NCI-H1436 (cell line): ENCODE results near the gene HPS3.

Source experiments
- DNase-seq: peaks from one replicate; lab custom pipeline; 2025; lab: John Stamatoyannopoulos, UW

HPS3 gene

DNA sequence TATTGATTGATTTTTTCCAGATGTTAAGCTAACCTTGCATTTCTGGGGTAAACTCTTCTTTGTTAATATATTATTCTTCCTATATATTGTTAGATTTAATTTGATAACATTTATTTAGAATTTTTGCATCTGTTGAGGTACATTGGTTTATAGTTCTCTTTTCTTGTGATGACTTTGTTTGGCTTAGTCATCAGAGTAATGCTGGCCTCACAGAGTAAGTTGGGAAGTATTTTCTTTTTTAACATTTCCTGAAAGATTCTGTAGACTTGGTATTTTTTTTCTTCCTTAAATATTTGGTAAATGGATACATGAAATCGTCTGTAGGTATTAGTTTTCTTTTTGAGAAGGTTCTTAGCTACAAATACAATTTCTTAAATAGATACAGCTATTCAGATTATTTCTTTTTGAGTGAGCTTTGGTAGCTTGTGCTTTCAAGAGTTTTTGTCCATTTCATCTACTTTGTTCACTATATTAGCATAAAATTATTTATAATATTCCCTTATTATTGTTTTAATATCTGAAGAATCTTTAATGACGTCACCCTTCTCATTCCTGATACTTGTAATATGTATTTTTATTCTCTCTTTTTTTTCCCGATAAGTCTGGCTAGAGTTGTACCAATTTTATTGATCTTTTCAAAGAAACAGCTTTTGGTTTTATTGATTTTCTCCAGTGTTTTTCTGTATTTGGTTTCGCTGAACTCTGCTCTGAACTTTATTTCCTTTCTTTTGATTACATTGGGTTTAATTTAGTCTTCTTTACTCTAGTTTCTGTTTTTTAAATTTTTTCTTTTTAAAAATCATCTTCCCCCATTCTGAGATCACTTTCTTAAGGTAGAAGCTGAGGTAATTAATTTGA, 6.5 kb upstream of the HPS3 start:
- no peak for DNase-seq

GRCh38 chr3:149128821-149129220, 617 bp upstream of the HPS3 start:
- DNase-seq: no peak

DNA sequence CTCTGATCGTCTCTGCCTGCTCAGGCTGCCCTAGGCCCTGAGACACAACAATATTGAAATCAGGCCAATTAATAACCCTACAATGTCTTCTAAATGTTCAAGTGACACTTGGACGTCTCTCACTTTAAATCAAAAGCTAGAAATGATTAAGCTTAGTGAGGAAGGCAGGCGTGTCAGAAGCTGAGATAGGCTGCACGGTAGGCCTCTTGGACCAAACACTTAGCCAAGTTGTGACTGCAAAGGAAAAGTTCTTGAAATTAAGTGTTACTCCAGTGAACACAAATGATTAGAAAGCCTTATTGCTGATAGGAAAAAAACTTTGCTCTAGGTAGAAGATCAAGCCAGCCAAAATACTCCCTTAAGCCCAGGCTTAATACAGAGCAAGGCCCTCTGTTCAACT, 2.2 kb downstream of the HPS3 start:
- DNase-seq: no peak

DNA sequence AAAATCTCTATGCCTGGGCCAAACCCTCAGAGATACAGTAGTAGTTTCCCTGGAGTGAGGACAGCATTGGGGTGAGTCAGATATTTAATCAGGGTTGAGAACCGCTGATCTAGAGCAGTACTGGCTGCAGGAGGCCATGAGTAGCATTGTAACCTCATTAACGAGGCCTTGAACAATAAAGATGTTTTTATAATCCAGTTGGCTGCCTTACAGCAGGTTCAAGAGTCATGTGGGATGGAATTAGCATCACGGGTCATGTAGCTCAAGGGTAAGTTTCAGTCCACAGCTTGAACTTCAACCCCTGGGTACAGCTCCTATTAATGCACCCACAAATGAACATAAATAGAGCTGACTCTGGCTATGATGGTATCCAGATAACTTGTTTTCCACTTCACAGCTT, 5.1 kb downstream of the HPS3 start:
- DNase-seq: no peak

- DNase-seq: no peak
Observed at GRCh38 chr3:149142682-149143081, 13.2 kb downstream of the HPS3 start.

GRCh38 chr3:149145356-149145755, 15.9 kb downstream of the HPS3 start:
- DNase-seq: no peak

DNA sequence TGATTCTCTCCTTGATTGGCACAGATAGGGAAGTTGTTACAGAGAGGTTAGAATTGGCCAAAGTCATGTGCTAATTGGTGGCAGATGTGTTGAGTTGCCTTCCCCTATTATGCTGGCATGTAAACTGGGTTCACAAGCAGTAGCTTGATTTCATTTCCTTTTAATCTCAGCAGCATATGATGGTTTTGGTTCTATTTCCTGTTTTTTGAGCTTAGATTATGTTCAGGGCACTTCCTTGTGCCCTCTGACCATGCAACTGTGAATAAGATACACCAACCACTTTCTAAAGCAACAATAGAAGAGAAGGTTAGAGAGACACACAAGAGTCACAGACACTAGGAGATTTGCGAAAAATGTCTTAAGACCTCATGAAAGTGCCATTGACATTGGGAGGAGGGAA, 16.5 kb downstream of the HPS3 start:
- DNase-seq: no peak

GRCh38 chr3:149150436-149150835, 21.0 kb downstream of the HPS3 start:
- no peak for DNase-seq

- no peak for DNase-seq
Observed at GRCh38 chr3:149151843-149152242, 22.4 kb downstream of the HPS3 start.

DNA sequence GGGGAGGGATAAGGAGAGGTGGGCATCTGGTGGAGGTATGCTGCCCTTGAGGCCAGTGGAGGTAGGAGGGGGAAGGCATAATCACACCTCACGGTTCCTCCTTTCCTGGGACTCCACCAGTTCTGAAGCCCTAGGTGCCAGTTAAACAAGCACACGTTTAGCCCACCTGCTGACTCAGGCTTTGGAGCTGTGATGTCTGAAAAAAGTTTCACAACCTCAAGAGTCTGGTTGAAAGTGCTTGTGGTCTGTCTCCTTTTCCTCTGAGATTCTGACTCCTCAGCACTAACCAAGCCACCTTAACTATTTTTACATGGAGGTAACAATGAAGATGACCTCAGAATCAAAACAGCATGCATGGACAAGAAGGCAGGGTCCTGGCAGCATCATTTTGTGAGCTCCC, 23.0 kb downstream of the HPS3 start:
- no peak for DNase-seq

DNA sequence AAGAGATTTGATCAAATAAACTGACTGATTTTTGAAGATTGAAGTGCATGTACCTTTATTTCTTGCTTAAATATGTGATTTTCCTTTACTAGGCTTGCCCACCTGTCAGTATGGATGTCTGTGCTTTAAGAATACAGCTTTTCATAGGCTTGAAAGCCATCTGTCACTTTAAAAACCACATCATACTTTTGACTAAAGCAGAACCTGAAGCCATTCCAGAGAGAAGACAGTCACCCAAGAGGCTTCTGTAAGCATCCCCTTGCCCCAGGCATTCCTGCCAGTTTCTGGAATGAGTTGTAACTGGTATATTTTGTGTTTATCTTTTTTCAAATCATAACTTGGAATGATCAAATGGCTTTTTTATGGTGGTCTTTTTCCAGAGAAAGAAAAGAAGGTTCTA, 24.0 kb downstream of the HPS3 start:
- no peak for DNase-seq

DNA sequence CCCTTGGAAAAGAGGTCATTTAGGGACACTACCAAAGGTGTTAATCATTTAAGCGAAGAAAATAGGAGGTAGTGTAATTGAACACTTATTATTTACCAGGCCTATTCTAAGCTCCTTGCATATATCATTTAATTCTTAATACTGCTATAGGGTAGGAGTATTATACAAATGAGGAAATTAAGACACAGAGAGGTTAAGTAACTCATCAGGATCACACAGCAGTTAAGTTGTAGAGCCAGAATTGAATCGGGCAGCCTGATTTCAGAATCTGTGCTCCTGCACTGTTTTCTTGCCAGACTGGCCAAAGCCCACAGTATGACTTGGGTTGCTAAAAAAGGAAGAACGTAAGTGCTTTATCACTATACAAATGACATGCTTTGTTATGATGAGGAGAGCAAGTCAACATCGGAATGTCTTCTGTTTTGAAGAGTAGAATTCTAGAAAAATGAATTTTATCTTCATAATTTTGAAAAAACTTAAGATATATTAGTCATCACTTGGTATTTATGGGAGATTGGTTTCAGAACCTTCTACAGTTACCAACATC, 31.4 kb downstream of the HPS3 start:
- no peak for DNase-seq

DNA sequence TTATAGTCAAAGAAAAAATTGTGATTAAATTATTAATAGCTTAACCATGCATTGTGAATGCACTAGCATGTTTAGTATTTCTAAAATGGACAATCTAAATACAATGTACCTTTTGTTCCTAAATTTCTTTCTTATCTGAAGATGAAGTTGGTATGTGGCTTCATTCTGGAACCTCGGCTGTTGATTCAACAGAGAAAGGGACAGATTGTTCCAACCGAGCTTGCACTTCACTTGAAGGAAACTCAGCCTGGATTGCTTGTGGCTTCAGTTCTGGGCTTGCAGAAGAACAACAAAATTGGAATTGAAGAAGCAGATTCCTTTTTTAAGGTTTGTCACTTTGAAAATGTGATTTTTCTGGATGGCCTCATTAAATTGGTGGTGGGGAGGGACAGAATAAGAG, 32.6 kb downstream of the HPS3 start:
- DNase-seq: no peak

- DNase-seq: no peak
Observed at GRCh38 chr3:149163066-149163465, 33.6 kb downstream of the HPS3 start.

- no peak for DNase-seq
Observed at GRCh38 chr3:149167898-149168297, 38.5 kb downstream of the HPS3 start.

- DNase-seq: no peak
Observed at GRCh38 chr3:149170672-149171071, 41.2 kb downstream of the HPS3 start.

- DNase-seq: no peak
Observed at GRCh38 chr3:149174901-149175300, 45.5 kb downstream of the HPS3 start.

DNA sequence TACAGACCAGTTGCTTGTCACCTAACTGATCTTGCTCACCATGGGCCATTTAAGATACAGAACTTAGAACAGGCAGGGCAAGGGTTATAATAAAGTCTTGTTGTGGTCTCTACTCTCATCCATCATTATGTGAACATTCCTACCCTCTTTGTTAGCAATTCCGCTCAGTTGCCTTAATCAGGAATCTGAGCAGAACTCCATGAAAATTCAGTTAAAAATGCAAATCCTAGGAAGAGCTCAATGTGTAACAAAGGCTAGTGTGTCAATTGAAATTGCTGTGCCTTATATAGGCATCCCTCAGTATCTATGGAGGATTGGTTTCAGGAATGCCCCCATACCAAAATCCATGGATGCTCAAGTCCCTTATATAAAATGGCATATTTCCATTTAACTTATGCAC, 47.7 kb downstream of the HPS3 start:
- no peak for DNase-seq

DNA sequence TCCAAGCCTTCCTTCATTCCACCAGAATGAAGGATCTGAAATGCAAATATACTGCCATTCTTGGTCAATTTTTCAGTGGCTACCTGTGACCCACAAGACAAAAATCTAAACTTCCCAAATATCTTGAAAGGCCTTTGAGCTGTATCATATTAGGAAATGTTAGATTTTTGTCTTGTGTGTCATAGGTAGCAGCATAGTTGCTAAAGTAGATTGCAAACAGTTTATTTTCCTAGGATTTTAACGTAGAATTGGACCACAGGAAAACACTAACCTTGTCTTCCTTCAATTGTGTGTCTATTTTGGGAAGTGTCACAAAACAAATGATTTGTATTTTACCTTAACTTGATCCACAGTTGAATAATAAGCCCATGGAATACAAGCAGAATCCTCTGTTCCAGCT, 49.8 kb downstream of the HPS3 start:
- DNase-seq: no peak

DNA sequence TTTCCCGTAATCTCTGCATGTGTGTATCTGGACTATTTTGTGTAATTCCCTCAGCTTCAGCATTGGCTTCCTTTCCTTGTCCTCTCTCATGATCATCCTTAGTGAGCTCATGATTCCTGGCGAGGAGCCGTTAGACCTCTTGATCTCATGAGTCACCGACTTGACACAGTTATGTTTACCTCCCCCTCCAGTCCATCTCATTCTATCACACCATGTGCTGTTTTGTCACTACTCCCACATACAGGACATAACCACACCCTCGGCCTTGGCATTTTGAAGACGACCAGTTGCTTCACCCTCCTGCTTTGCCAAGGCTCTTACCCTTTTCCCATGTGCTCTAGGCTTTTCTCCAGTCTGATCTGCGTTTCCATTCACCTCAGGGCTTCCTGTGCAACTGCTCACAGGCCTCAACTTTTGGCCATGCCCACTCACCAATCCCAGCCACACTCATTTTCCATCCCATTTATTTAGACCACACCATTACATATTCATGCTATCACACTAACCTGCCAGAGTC, 50.7 kb downstream of the HPS3 start:
- DNase-seq: no peak

GRCh38 chr3:149181182-149181581, 51.7 kb downstream of the HPS3 start:
- DNase-seq: no peak

GRCh38 chr3:149186219-149186618, 56.8 kb downstream of the HPS3 start:
- DNase-seq: no peak

GRCh38 chr3:149186721-149187120, 57.3 kb downstream of the HPS3 start:
- no peak for DNase-seq

GRCh38 chr3:149188494-149188893, 59.1 kb downstream of the HPS3 start:
- DNase-seq: no peak
